HL-60/S4 treated with retinoic acid at 250 ng/mL for 4 days and 3 days (cell line): ENCODE results near the gene SCN3B.
"Not testable (repeated sequence)": the region's sequence is repeated elsewhere in the genome, so short reads cannot be mapped to it uniquely, and the experiment has no call there.

ENCODE experiments used
- in situ Hi-C: fragments of 300-500 bp; cut with MboI; formaldehyde crosslinking; loops from 2 replicates; pipeline ENCODE4 v1.7.0; 2022; ENCODE audit warnings: low sequenced_read_pairs

SCN3B gene

GRCh38 chr11:123654566-123655081, at the start of gene SCN3B:
Gene SCN3B, minus strand, starts transcription at chr11:123654624. Its CDS starts 823 bp downstream, at chr11:123653801.
- in situ Hi-C loops: no loop called here

GRCh38 chr11:123702696-123703095, 48.3 kb upstream of the SCN3B start:
- in situ Hi-C loops: no loop called here

GRCh38 chr11:123702139-123702538, 47.7 kb upstream of the SCN3B start:
- in situ Hi-C loops: no loop called here

GRCh38 chr11:123700772-123701171, 46.3 kb upstream of the SCN3B start:
- in situ Hi-C loops: no loop called here

- in situ Hi-C loops: no loop called here
Observed at GRCh38 chr11:123698546-123699127, 44.2 kb upstream of the SCN3B start.

- in situ Hi-C loops: no loop called here
Observed at GRCh38 chr11:123696183-123696582, 41.8 kb upstream of the SCN3B start.

GRCh38 chr11:123695231-123695630, 40.8 kb upstream of the SCN3B start:
- in situ Hi-C loops: no loop called here

- in situ Hi-C loops: no loop called here
Observed at GRCh38 chr11:123694551-123694950, 40.1 kb upstream of the SCN3B start.

DNA sequence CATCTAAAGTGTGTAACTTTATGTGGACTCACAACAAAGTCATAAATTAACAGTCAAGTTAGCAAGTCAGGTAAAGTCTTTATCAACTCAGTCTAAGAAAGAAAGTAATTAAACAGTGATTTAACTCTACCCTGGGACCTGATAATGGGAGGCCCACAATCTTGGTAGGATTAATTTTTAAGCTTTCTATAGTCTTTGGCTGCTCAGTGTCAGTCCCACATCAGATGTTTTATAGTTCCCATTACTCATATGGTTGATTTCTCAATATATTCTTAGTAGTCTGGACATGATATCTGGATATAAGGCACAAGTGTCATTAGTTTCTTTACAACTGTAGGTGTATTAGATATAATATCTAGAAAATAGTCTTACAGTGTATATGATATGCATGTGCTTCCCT, 38.5 kb upstream of the SCN3B start:
- in situ Hi-C loops: no loop called here

DNA sequence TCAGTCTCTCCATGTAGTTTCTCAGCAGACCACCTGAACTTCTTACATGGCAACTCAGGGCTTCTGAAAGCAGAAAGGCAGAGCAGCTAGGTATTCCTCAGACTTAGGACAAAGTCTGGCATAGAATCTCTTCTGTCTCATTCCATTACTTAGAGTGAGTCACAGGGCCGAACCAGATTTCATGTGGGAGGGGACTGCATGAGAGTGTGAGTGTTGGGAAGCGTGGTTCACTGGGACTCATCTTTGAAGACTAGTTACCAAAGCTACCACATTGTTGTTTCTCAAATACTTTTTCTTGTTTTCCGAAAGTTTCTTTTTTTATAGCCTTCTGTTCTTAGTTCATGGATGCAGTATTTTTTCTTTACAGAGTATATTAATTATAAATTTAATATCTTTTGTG, 36.1 kb upstream of the SCN3B start:
- in situ Hi-C loops: no loop called here

DNA sequence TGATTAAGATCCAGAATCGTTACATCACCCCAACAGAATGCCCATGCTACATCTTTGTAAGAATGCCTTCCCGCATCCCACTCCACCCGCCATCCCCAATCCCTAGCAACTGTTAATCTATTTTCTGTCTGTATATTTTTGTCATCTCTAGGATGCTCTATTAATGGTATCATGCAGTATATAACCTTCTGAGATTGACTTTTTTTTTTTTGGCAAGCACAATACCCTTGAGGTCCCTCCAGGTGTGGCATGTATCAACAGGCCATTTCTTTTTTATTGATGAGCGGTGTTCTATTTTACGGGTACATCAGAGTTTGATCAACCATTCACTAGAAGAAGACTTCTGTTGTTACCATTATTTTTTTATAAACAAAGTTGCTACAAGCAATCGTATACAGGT, 30.2 kb upstream of the SCN3B start:
- in situ Hi-C loops: no loop called here

DNA sequence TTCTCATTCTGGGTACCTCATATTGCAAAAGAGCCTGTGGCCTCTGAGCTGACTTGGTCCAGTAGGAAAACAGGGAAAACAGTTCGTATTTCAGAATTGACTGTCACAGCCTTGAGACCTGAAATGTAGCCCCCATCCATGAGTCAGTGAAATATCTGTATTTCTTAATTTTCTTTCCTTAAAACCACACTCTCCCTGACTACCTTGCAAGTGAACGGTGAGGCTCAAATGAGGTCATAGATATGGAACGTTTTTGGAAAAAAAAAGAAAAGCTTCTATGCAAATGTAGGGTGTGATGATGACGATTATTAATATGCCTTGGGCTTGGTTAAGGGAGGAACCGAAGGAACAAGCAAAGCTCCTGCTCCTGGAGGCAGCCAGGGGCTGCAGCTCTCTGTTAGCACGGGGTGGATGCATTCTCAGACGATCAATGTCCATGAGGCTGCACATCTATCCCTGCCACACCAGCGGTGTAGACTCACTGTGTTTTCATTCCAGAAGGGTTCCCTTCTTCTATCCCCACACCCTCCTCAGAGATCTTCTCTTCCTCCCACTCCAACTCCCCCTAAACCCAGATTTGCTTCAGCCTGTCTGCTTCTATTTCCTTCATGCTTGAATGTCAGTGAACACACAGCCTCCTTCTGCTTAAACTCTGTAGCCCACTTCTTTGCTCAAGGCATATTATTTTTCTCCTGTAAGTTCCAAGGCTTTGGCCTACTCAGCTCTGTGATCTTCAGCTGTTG, 29.2 kb upstream of the SCN3B start:
- in situ Hi-C loops: no loop called here

DNA sequence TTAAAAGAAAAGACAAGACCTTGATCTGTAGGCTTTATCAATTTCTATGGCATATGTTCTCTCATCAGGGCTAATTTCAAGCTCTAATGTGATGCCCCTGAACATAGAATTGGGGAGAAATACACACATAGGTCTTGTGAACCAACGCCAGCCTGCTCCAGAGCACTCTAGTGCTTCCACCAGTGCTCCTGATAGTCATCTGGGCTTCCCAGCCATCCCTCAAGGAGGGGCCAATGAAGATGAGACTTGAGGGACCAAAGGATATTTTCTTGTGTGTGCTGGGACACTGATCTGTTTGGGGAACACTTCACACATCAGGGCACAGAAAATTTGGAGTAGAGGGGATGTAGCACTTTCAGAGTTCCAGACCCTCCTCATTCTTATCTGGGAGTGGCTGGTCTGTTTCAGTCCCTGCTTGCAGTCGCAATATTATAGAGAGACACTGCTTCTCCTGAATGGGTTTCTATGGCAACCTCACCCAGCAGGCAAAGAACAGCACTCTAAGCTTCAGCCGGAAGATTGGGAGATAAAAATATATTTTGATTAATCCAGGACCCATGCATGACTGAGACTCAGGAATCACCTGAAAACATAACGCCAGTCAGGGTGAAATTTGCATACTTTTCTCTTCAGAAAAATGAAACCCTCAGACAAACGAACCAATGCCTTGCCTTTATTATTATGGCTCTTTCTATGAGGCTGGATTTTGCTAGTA, 28.4 kb upstream of the SCN3B start:
- in situ Hi-C loops: no loop called here

GRCh38 chr11:123681030-123681429, 26.6 kb upstream of the SCN3B start:
- in situ Hi-C loops: no loop called here

DNA sequence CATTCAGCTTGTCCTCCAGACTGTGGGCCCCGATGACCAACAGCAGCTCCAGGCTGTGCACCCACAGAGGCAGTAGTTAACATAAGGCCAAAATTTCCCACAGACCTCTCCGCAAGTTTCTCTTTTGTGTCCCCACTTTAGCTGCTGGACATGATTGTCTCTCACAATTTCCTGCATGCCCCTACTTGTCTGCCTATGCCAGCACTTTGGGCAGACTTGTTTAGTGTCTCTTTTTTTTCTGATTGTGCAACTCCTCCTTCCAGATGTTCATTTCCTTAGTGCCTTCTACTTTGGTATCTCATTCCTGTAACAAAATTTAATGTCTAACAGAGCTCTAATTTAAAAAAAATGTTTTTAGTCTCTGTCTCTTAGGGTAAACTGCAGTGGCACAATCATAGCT, 23.8 kb upstream of the SCN3B start:
- in situ Hi-C loops: no loop called here

DNA sequence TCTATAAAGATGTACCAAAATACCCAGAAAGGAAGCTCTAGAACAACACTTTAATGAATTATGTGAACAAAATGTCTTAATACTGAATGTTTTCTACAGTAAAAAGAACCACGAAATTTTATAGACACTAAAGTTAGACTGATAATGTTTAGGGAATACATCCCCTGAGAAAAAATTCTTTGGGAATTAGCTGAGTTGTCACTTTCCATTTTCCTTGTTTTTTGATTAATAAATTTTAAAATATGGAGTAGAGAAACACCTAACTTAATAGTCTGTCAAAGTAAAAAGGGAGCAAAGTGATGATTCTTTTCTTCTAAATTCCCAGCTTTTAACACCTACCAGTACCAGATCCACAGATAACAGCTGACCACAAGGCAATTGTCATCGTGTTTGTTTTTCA, 23.1 kb upstream of the SCN3B start:
- in situ Hi-C loops: no loop called here

DNA sequence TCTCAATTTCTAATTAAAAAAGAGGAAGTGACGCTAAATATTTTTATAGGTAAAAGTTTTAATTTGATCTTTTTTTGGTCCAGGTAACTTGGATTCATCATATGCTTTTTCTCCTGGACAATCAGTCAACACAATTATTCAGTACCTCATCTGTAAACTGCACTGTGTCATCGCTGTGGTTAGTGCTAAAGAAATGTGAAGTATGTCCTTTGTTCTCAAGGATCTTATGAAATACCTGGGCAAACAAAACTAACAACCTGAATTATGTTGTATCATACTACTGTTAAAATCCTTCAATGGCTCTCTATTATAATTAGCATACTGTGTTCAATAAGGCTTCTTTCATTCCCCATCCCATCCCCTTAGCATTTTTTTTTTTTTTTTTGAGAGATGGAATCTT, 19.9 kb upstream of the SCN3B start:
- in situ Hi-C loops: no loop called here

DNA sequence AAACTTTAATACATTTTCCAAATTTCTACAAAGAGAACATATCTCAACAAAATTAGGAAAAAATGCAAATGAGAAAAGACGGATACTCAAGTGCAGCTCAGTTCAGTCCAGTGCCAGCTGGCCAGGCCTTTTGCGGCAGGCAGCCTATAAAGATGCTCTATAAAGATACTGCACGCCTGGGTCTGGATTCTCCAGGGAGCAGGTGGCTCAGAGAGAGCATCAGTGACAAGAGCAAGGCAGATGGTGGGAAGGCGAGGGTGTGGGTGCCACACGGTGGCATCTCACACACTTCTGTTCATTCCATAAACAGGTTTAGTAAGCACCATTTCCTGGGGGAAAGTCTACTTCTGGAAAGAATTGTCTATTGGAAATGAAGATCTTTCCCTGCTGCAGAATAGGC, 18.1 kb upstream of the SCN3B start:
- in situ Hi-C loops: no loop called here

DNA sequence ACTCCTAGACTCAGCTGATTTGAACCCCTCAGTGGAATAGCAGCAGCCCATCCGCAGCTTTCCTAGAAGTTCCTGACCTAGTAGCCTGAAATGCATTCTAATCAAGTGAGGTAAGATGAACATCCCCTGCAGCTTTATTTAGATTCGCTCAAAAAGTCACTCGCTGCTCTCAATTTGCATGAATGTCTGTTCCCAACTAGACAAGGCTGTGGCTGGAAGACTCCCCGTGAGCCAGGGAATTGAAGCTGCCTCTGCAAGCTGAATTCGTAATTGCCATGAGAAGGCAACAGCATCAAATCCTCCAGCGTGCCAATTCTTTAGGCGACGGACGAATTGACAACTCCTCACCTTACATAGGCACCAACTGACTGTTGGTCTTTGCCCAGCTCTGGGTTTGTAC, 17.1 kb upstream of the SCN3B start:
- in situ Hi-C loops: no loop called here

DNA sequence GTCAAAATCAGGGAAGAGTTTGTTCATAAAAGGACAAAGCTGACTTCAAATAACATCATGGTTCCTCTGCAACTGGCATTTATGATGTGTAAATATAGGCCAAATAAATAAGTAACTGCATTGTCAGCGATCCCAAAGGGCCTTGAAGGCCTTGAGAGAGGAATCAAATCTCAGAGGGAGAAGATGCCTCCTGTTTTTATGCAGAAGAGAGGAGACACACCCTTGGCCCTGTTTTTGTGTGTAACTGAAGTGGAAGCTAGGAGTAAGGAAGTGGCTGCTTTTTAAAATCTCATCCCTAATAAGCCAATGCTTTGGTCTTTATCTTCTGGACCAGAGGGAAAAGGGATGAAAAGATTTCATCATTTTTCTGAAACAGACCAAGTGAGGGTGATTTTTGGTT, 15.7 kb upstream of the SCN3B start:
- in situ Hi-C loops: no loop called here

DNA sequence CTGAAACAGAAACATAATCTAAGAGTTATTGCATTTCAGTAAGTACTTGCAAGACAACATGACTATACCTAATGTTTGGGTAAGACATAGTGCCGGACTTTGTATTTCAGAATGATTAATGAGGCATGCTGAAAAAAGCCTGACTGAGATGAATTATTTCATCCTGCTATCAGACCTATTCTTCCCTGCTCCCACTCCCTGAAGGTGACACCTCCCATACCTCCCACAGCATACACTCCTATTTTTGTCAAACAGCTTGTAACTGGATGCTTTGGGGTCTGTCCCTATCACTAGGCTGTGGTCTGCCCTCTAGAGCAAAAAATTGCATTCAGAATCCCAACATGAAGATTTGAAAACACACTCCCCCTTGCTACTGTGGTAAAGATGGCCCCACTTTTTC, 10.9 kb upstream of the SCN3B start:
- in situ Hi-C loops: no loop called here

DNA sequence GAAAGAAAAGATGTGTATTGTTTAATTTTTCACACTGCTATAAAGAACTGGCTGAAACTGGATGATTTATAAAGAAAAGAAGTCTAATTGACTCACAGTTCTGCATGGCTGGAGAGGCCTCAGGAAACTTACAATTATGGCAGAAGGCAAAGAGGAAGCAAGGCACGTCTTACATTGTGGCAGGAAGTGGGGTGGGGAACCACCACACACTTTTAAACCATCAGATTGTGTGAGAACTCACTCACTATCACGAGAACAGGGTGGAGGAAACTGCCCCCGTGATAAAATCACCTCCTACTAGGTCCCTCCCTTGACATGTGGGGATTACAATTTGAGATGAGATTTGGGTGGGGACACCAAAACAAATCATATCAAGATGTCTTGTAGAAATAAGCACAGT, 5.5 kb upstream of the SCN3B start:
- in situ Hi-C loops: not testable (repeated sequence)
